ENCODE results near the gene TRIM8.

The TRIM8 gene

DNA sequence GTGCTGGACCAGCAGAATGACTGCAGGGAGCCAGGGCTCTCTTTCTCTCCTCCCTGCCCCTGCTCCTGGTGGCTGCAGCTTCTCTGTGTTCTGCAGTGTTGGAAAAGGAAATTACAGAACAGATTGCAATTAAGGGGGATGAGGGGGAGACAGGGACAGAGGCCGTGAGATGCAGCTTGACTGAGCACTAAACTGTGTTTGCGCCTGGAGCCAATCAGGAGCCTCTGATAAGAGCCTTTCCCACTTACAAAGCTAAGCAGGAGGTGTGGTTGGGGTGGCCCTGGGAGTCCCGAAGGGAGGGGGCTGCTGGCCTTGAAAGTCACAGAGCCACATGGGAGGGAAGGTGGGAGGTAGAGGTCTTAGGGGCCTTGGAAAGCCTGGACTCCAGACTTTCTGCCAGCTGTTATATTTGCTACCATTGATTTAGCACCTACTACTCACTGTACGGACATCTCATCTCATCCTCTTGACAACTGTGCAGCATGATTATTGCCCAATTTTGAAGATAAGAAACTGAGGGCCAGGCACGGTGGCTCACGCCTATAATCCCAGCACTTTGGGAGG, 26.7 kb downstream of the TRIM8 start:
- H3K9ac ChIP-seq (ENCODE audit: low read length): no peak overlapping the region
- no peak overlapping the region for H2BK5ac ChIP-seq (ENCODE audit: low read depth, low read length, poor library complexity, severe bottlenecking)
- H3K36me3 ChIP-seq (ENCODE audit: control insufficient read depth in 1 of 2, insufficient read depth in 2 of 2, low read depth in 1 of 2, low read length in 2 of 2): no peaks in the 10 kb centered on the region
- H4K8ac ChIP-seq (ENCODE audit: low read length): no peak overlapping the region
- no peak overlapping the region for H2AFZ ChIP-seq (ENCODE audit: low read depth, low read length)
- no peak overlapping the region for H3K14ac ChIP-seq (ENCODE audit: low read length in 2 of 2)
- peak overlapping the region; percentile 50 for H2AK5ac ChIP-seq (ENCODE audit: low read length, severe bottlenecking)
- H3K4me2 ChIP-seq (ENCODE audit: low read length, poor library complexity, severe bottlenecking): no peak overlapping the region
- no peak overlapping the region for H3K27ac ChIP-seq (ENCODE audit: low read length, poor library complexity, severe bottlenecking)
- H4K91ac ChIP-seq (ENCODE audit: low read length): peak overlapping the region; percentile 25
- no peaks in the 10 kb centered on the region for H3K27me3 ChIP-seq (ENCODE audit: control insufficient read depth in 1 of 2, insufficient read depth in 1 of 2, low read length in 2 of 2)
- H3K79me1 ChIP-seq (replicated peaks; ENCODE audit: low read length, poor library complexity, severe bottlenecking): no peaks in the 10 kb centered on the region
- H3K9me3 ChIP-seq (ENCODE audit: control insufficient read depth, low read length): no peaks in the 10 kb centered on the region
- WGBS: 54% methylated on average over 5 of the region's 6 CpGs
- peak overlapping the region; percentile 54 to 72 for H3K18ac ChIP-seq (ENCODE audit: low read depth in 1 of 2, low read length in 2 of 2)
- peak overlapping the region; percentile 9 to 10 for H3K4ac ChIP-seq (ENCODE audit: low read depth in 1 of 2, low read length in 2 of 2)
- DNase-seq: peak; percentile 30
- peak overlapping the region in 1 of 2 experiments; percentile 61 for H3K23ac ChIP-seq (ENCODE audit: low read length in 2 of 2)
- peak overlapping the region in 1 of 2 experiments; percentile 14 for H2BK12ac ChIP-seq (ENCODE audit: low read length in 2 of 2)
- no peak overlapping the region for H3K4me3 ChIP-seq (ENCODE audit: insufficient read depth in 1 of 2, low read depth in 1 of 2, low read length in 2 of 2)
- no peak overlapping the region for H2BK15ac ChIP-seq (ENCODE audit: low read depth, poor library complexity, severe bottlenecking)
- H3K4me1 ChIP-seq (ENCODE audit: control insufficient read depth, insufficient read depth, low read depth, low read length): peaks cover 46% of the 10 kb centered on the region
- no peak overlapping the region for H2BK120ac ChIP-seq (ENCODE audit: low read depth, low read length)

DNA sequence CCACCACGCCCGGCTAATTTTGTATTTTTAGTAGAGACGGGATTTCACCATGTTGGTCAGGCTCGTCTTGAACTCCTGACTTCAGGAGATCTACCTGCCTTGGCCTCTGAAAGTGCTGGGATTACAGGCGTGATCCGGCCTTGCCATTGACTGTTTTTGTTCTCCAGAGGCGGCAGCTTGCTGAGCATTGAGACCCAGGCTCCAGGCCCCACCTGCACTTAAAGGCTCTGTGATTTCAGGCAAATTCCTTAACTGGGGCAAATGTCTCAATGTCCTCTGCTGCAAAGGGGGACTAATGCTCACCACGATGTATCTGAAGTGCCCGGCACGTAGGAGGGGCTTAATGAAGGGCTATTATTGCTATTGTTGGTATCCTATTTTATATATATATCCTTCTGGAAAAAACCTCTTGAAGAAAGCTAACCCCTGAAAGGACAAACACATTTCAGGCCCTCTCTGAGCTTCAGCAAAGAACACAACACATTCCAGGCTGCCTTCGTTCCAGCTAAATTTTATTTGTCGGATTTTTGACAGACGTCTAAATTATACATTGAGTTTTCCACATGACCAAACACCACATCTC, 29.0 kb downstream of the TRIM8 start:
- Histone ChIP-seq H2BK15ac (ENCODE audit: low read depth, poor library complexity, severe bottlenecking) (peak overlapping the region; percentile 29), H2AK5ac (ENCODE audit: low read length, severe bottlenecking) (no peak overlapping the region), H2AFZ (ENCODE audit: low read depth, low read length) (no peak overlapping the region), H2BK12ac (ENCODE audit: low read length in 2 of 2) (peak overlapping the region in 1 of 2 experiments; percentile 29), H3K4me2 (ENCODE audit: low read length, poor library complexity, severe bottlenecking) (no peak overlapping the region), H3K36me3 (ENCODE audit: control insufficient read depth in 1 of 2, insufficient read depth in 2 of 2, low read depth in 1 of 2, low read length in 2 of 2) (peaks cover 0 to 8% of the 10 kb centered on the region in 2 experiments), H3K79me1 (replicated peaks; ENCODE audit: low read length, poor library complexity, severe bottlenecking) (peaks cover 5% of the 10 kb centered on the region), H3K4me1 (ENCODE audit: control insufficient read depth, insufficient read depth, low read depth, low read length) (peaks cover 53% of the 10 kb centered on the region), H3K23ac (ENCODE audit: low read length in 2 of 2) (no peak overlapping the region), H3K27ac (ENCODE audit: low read length, poor library complexity, severe bottlenecking) (peak overlapping the region; percentile 99), H3K9ac (ENCODE audit: low read length) (peak overlapping the region; percentile 76), H3K4ac (ENCODE audit: low read depth in 1 of 2, low read length in 2 of 2) (peak overlapping the region in 1 of 2 experiments; percentile 20), H3K18ac (ENCODE audit: low read depth in 1 of 2, low read length in 2 of 2) (no peak overlapping the region), H3K4me3 (ENCODE audit: insufficient read depth in 1 of 2, low read depth in 1 of 2, low read length in 2 of 2) (peak overlapping the region in 1 of 2 experiments; percentile 67), H2BK120ac (ENCODE audit: low read depth, low read length) (no peak overlapping the region), H3K27me3 (ENCODE audit: control insufficient read depth in 1 of 2, insufficient read depth in 1 of 2, low read length in 2 of 2) (no peaks in the 10 kb centered on the region), H3K9me3 (ENCODE audit: control insufficient read depth, low read length) (no peaks in the 10 kb centered on the region), H2BK5ac (ENCODE audit: low read depth, low read length, poor library complexity, severe bottlenecking) (no peak overlapping the region), H4K91ac (ENCODE audit: low read length) (no peak overlapping the region), H3K14ac (ENCODE audit: low read length in 2 of 2) (peak overlapping the region in 1 of 2 experiments; percentile 23), H4K8ac (ENCODE audit: low read length) (peak overlapping the region; percentile 1)
- WGBS: 87% methylated on average over 10 of the region's 13 CpGs
- DNase-seq: no peak

DNA sequence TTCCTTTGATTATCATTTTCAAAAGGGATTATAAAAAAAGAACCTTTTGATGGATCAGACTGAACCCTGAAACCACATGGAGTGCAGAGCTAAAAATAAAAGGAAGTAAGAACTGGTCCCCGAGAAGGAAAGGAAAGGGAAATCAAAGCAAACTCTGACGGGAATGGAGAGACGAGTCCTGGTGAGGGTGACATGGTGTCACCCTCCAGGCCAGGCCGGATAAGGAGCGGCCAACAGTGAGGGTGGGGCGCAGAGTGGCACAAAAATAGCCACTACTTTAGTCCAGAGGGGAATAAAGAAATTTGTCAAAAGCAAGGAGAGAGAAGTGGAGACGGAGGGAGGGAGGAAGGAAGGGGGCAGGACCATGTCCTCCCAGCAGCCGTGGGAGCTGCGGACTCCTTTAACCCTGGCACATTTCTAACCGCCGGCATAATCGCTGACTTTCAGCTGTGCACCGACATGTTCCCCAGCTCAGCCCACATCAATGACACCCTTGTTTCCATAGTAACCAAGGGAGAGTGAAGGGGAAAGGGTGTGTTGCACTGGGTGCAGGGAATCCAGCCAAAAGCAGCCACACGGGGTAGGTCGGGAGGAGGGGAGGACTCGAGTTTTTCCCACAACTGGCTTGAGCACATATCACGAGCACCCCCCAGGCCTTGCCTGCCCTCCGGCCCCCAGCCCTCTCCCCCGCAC, 29.7 kb downstream of the TRIM8 start:
- Histone ChIP-seq H2BK12ac (ENCODE audit: low read length in 2 of 2) (peak overlapping the region; percentile 81 to 91), H2AK5ac (ENCODE audit: low read length, severe bottlenecking) (peak overlapping the region; percentile 93), H3K36me3 (ENCODE audit: control insufficient read depth in 1 of 2, insufficient read depth in 2 of 2, low read depth in 1 of 2, low read length in 2 of 2) (peaks cover 0 to 8% of the 10 kb centered on the region in 2 experiments), H3K4me1 (ENCODE audit: control insufficient read depth, insufficient read depth, low read depth, low read length) (peaks cover 56% of the 10 kb centered on the region), H3K9me3 (ENCODE audit: control insufficient read depth, low read length) (no peaks in the 10 kb centered on the region), H2BK5ac (ENCODE audit: low read depth, low read length, poor library complexity, severe bottlenecking) (peak overlapping the region; percentile 94), H3K4ac (ENCODE audit: low read depth in 1 of 2, low read length in 2 of 2) (peak overlapping the region; percentile 37 to 84), H3K18ac (ENCODE audit: low read depth in 1 of 2, low read length in 2 of 2) (peak overlapping the region; percentile 94 to 95), H3K23ac (ENCODE audit: low read length in 2 of 2) (peak overlapping the region in 1 of 2 experiments; percentile 66), H3K27ac (ENCODE audit: low read length, poor library complexity, severe bottlenecking) (peak overlapping the region; percentile 99), H3K14ac (ENCODE audit: low read length in 2 of 2) (peak overlapping the region in 1 of 2 experiments; percentile 36), H2BK120ac (ENCODE audit: low read depth, low read length) (peak overlapping the region; percentile 80), H4K91ac (ENCODE audit: low read length) (peak overlapping the region; percentile 84), H3K4me2 (ENCODE audit: low read length, poor library complexity, severe bottlenecking) (peak overlapping the region; percentile 56), H3K9ac (ENCODE audit: low read length) (peak overlapping the region; percentile 76), H4K8ac (ENCODE audit: low read length) (peak overlapping the region; percentile 93), H3K4me3 (ENCODE audit: insufficient read depth in 1 of 2, low read depth in 1 of 2, low read length in 2 of 2) (peak overlapping the region in 1 of 2 experiments; percentile 67), H2AFZ (ENCODE audit: low read depth, low read length) (peak overlapping the region; percentile 51), H2BK15ac (ENCODE audit: low read depth, poor library complexity, severe bottlenecking) (peak overlapping the region; percentile 66), H3K27me3 (ENCODE audit: control insufficient read depth in 1 of 2, insufficient read depth in 1 of 2, low read length in 2 of 2) (no peaks in the 10 kb centered on the region), H3K79me1 (replicated peaks; ENCODE audit: low read length, poor library complexity, severe bottlenecking) (peaks cover 5% of the 10 kb centered on the region)
- WGBS: 25% methylated on average over 11 of the region's 19 CpGs
- DNase-seq: peak; percentile 89

DNA sequence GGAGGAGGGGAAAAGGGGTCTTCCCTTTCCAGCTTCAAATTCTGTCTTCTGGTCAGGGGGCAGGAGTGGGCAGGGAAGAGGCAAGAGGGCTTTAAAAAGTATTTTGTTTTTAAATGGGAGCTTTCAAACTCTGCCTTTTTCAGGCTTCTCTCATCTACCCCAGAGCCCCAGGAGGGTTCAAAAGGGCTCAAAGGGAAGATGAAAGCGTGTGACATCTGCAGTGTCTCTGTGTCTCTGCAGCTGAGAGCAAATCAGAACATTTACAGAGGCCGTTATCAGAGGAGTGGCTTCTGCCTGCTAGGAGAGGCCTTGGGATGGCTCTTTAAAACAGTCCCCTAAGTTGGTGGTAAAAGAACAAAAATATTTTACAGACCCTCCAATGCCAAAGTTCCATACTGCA, 30.3 kb downstream of the TRIM8 start:
- peak overlapping the region; percentile 24 for H3K4me2 ChIP-seq (ENCODE audit: low read length, poor library complexity, severe bottlenecking)
- H4K91ac ChIP-seq (ENCODE audit: low read length): peak overlapping the region; percentile 84
- H4K8ac ChIP-seq (ENCODE audit: low read length): peak overlapping the region; percentile 93
- H3K4me1 ChIP-seq (ENCODE audit: control insufficient read depth, insufficient read depth, low read depth, low read length): peaks cover 56% of the 10 kb centered on the region
- H2BK12ac ChIP-seq (ENCODE audit: low read length in 2 of 2): peak overlapping the region in 1 of 2 experiments; percentile 75
- H3K23ac ChIP-seq (ENCODE audit: low read length in 2 of 2): peak overlapping the region in 1 of 2 experiments; percentile 65
- peak overlapping the region; percentile 94 for H2BK5ac ChIP-seq (ENCODE audit: low read depth, low read length, poor library complexity, severe bottlenecking)
- H3K79me1 ChIP-seq (replicated peaks; ENCODE audit: low read length, poor library complexity, severe bottlenecking): peaks cover 5% of the 10 kb centered on the region
- peak overlapping the region; percentile 93 for H2AK5ac ChIP-seq (ENCODE audit: low read length, severe bottlenecking)
- no peaks in the 10 kb centered on the region for H3K27me3 ChIP-seq (ENCODE audit: control insufficient read depth in 1 of 2, insufficient read depth in 1 of 2, low read length in 2 of 2)
- H3K18ac ChIP-seq (ENCODE audit: low read depth in 1 of 2, low read length in 2 of 2): peak overlapping the region; percentile 94 to 95
- whole genome bisulfite sequencing: 10% methylated on average over 2 of the region's 2 CpGs
- H3K4ac ChIP-seq (ENCODE audit: low read depth in 1 of 2, low read length in 2 of 2): peak overlapping the region; percentile 37 to 84
- no peaks in the 10 kb centered on the region for H3K9me3 ChIP-seq (ENCODE audit: control insufficient read depth, low read length)
- H3K4me3 ChIP-seq (ENCODE audit: insufficient read depth in 1 of 2, low read depth in 1 of 2, low read length in 2 of 2): peak overlapping the region in 1 of 2 experiments; percentile 67
- H3K14ac ChIP-seq (ENCODE audit: low read length in 2 of 2): peak overlapping the region in 1 of 2 experiments; percentile 36
- peak overlapping the region; percentile 76 for H3K9ac ChIP-seq (ENCODE audit: low read length)
- no peak overlapping the region for H2AFZ ChIP-seq (ENCODE audit: low read depth, low read length)
- peak overlapping the region; percentile 17 for H2BK15ac ChIP-seq (ENCODE audit: low read depth, poor library complexity, severe bottlenecking)
- H2BK120ac ChIP-seq (ENCODE audit: low read depth, low read length): peak overlapping the region; percentile 80
- peak overlapping the region; percentile 99 for H3K27ac ChIP-seq (ENCODE audit: low read length, poor library complexity, severe bottlenecking)
- DNase-seq: peak; percentile 33
- peaks cover 0 to 8% of the 10 kb centered on the region in 2 experiments for H3K36me3 ChIP-seq (ENCODE audit: control insufficient read depth in 1 of 2, insufficient read depth in 2 of 2, low read depth in 1 of 2, low read length in 2 of 2)

Measured in mesenchymal stem cell (in vitro differentiated cells and primary cell).